Prostate gland (tissue), 2 donors: ENCODE measurements around the gene SSR4.

ENCODE experiments used
- CTCF ChIP-seq, 4 experiments: fragments of 200-600 bp in 2 of 4; fragments of 450-650 bp in 2 of 4; sonication (generic) in 2 of 4; IDR thresholded peaks; 1 replicate in 3 of 4; 2 replicates in 1 of 4; pipeline ENCODE4 v1.5.1; 2016 to 2019; ENCODE audit warnings: antibody characterized with exemption in 4 of 4, mild to moderate bottlenecking in 2 of 4, moderate library complexity in 2 of 4
- POLR2A ChIP-seq: fragments of 450-650 bp; IDR thresholded peaks from one replicate; pipeline ENCODE4 v1.6.1; 2016; ENCODE audit warnings: antibody characterized with exemption, mild to moderate bottlenecking
- POLR2AphosphoS5 ChIP-seq: sonication (generic); formaldehyde crosslinking; IDR thresholded peaks from one replicate; pipeline ENCODE4 v1.6.1; 2017; ENCODE audit warnings: antibody characterized with exemption

GRCh38 chrX:153782313-153782712, 12.2 kb upstream of the SSR4 start:
- peak in 1 of 4 experiments; percentile 30 for TF ChIP-seq CTCF (IDR thresholded peaks at IDR 0.05)
- TF ChIP-seq POLR2AphosphoS5, result no peak
- TF ChIP-seq POLR2A, result no peak
